SJSA1 (cell line): ENCODE data around the gene ZBED2. TPM values are rescaled to one million over a fixed set of nuclear protein-coding genes. Genes with fewer than 3 reads are reported as not detected.
A peak's percentile ranks its signal among the peaks of the same experiment; 100 is the strongest.
"Not testable (repeated sequence)": the region's sequence is repeated elsewhere in the genome, so short reads cannot be mapped to it uniquely, and the experiment has no call there.

Experiments
- DNase-seq, 2 experiments: peaks; one replicate each; pipeline ENCODE4 v3.0.0-alpha.2; 2015 to 2020; ENCODE audit warnings: low spot score in 2 of 2, low read depth in 1 of 2
- H3K27ac ChIP-seq: fragments of 250-450 bp; sonication (Bioruptor Pico); 2 replicates; pipeline ENCODE4 v1.5.1; 2020; ENCODE audit warnings: mild to moderate bottlenecking, moderate library complexity
- H3K27me3 ChIP-seq: fragments of 250-450 bp; sonication (Bioruptor Pico); replicated peaks from 2 replicates; pipeline ENCODE4 v1.5.1; 2020; ENCODE audit warnings: mild to moderate bottlenecking, moderate library complexity
- H3K36me3 ChIP-seq: fragments of 250-450 bp; sonication (Bioruptor Pico); 2 replicates; pipeline ENCODE4 v1.5.1; 2020; ENCODE audit warnings: mild to moderate bottlenecking
- H3K4me1 ChIP-seq: fragments of 250-450 bp; sonication (Bioruptor Pico); replicated peaks from 2 replicates; pipeline ENCODE4 v1.6.1; 2021; ENCODE audit warnings: mild to moderate bottlenecking
- H3K4me3 ChIP-seq: fragments of 250-450 bp; sonication (Bioruptor Pico); 2 replicates; pipeline ENCODE4 v1.5.1; 2020; ENCODE audit warnings: mild to moderate bottlenecking
- H3K9me3 ChIP-seq: fragments of 250-450 bp; sonication (Bioruptor Pico); replicated peaks from 2 replicates; pipeline ENCODE4 v1.5.1; 2020; ENCODE audit warnings: mild to moderate bottlenecking
- total RNA-seq: library from RNA; depleted of rRNA; stranded (reverse); fragments of >200 nt; shearing (Covaris generic); gene quantifications from 2 replicates; pipeline ENCODE4 v1.2.3, GENCODE V29; 2014

ZBED2 gene
- total RNA-seq, 1 experiment from 2014 or later: not detected

DNA sequence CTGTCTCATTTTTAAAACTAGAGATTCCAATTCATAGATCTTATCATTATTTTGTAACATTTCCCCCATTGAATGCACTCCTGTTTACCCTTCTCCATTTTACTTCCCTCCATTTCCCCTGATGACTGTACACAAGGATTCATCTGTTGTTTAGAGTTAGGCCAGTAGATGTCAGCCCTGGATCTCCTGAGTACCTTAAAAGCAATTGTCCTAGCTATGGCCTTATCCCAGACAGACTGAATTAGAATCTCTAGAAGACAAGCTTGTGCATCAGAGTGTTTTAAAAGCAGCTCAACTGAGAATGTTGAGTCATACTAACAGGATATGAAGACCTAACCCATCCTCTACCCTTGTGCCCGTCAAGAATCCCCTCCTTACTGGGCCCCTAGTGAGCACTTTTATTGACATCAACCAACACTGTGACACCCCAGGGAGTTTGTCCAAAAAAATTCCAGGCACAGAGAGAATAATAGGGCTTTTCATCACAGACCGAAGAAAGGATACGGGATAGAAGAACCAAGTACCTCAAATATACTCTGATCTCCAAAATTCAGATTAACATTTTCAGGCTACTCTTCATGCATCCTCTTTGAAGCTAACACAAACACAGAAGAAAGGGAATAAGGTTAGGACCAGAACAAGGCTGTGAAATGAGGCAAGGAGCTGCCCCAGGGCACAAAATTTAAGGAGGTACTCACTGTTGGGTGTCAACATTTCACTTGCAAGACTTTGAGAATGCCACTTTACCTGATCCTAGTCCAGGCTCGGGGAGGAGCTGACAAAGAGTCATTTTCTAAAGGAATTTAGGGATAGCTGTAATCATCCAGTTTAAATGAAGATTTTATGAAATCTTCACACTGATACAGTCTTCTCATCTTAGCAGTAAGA is 17.1 kb downstream of the ZBED2 start:
- DNase-seq: peak in 1 of 2 experiments; percentile 65
- H3K36me3 ChIP-seq: no peaks in the 10 kb centered on the region
- no peak overlapping the region for H3K4me3 ChIP-seq
- H3K9me3 ChIP-seq: no peaks in the 10 kb centered on the region
- no peak overlapping the region for H3K27ac ChIP-seq
- peaks cover 30% of the 10 kb centered on the region for H3K4me1 ChIP-seq
- no peaks in the 10 kb centered on the region for H3K27me3 ChIP-seq

DNA sequence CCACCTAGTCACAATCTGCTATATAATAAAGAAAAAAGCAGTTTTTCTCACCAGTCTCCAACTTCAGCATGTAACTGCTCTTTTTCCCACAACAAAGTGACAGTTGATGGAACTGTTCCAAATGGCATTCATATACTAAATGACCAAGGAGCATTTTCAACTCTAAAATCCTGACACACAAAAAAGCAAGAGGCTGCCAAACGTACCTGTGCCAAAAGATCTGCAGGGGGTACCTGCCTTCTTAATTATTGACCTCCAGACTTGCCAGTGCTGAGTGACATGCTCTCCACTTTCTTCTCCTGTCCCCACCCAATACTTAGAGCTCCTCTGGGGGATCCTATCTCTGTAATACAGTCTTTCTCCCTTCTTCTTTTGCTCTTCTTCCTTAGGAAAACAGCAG is 18.0 kb downstream of the ZBED2 start:
- H3K27ac ChIP-seq: no peak overlapping the region
- no peaks in the 10 kb centered on the region for H3K27me3 ChIP-seq
- H3K36me3 ChIP-seq: no peaks in the 10 kb centered on the region
- H3K4me3 ChIP-seq: no peak overlapping the region
- no peak for DNase-seq
- no peaks in the 10 kb centered on the region for H3K9me3 ChIP-seq
- H3K4me1 ChIP-seq: peaks cover 21% of the 10 kb centered on the region

GRCh38 chr3:111571907-111572460 is 23.2 kb downstream of the ZBED2 start:
- H3K36me3 ChIP-seq: no peaks in the 10 kb centered on the region
- no peak overlapping the region for H3K27ac ChIP-seq
- H3K4me1 ChIP-seq: no peaks in the 10 kb centered on the region
- H3K4me3 ChIP-seq: no peak overlapping the region
- no peaks in the 10 kb centered on the region for H3K27me3 ChIP-seq
- no peak for DNase-seq
- no peaks in the 10 kb centered on the region for H3K9me3 ChIP-seq

GRCh38 chr3:111571282-111571681 is 23.9 kb downstream of the ZBED2 start:
- H3K4me1 ChIP-seq: no peaks in the 10 kb centered on the region
- DNase-seq: no peak
- no peaks in the 10 kb centered on the region for H3K9me3 ChIP-seq
- no peak overlapping the region for H3K27ac ChIP-seq
- H3K27me3 ChIP-seq: no peaks in the 10 kb centered on the region
- H3K4me3 ChIP-seq: no peak overlapping the region
- H3K36me3 ChIP-seq: no peaks in the 10 kb centered on the region

DNA sequence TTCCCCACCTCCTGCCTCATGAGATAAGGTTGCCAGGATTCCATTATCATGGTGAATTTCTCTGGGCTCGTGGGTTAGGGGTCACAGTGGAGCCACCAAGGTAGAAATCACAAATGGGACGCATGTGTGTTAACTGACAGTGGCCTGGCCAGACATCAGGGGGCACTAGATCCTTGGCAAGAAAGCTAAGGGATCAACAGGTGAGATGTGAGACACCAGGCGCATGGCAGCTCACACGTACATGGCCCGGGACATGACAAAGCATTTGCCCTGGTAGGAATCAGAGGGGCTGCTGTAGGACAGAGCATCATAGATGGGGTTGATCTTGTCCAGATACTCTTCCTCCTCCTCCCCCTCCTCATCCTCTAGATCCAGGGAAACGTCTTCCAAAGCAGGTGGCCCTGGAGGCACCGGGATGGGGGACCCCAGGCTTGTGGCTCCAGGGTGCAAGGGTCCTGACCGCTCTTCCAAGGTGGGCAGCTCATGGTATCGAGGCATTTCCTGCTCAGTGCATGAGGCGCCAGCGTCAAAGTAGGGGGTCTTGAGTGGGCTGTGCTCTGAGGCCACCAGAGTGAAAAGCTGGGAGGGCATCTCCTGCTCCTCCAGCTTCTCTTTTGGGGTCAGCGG is 24.6 kb downstream of the ZBED2 start:
- Histone ChIP-seq H3K4me1 (no peaks in the 10 kb centered on the region), H3K9me3 (no peaks in the 10 kb centered on the region), H3K36me3 (no peaks in the 10 kb centered on the region), H3K4me3 (no peak overlapping the region), H3K27me3 (no peaks in the 10 kb centered on the region), H3K27ac (no peak overlapping the region)
- no peak for DNase-seq

DNA sequence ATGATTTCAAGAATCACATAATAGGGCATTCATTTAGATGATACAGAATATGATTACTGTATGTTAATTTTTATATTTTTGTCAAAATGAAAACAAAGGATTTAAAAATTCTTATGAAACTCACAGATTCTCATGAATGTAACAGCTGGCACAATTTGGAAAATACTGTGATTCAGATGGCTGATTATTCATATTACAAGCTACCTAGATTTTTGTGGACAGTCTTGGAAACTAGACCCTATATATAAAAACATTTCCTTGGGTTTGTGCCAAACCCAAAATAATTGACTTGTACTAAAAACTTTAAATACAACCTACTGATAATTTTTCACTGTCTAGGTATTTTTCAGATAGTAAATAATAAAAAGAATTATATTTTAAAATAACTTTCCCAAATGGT is 26.2 kb downstream of the ZBED2 start:
- Histone ChIP-seq H3K36me3 (no peaks in the 10 kb centered on the region), H3K9me3 (no peaks in the 10 kb centered on the region), H3K27me3 (peaks cover 7% of the 10 kb centered on the region; the same call in 1 of the 2 replicates), H3K27ac (no peak overlapping the region), H3K4me1 (no peaks in the 10 kb centered on the region), H3K4me3 (no peak overlapping the region)
- DNase-seq: no peak

- no peak for DNase-seq
- Histone ChIP-seq H3K36me3 (no peaks in the 10 kb centered on the region), H3K4me3 (no peak overlapping the region), H3K27me3 (peaks cover 7% of the 10 kb centered on the region; the same call in 1 of the 2 replicates), H3K27ac (no peak overlapping the region), H3K4me1 (no peaks in the 10 kb centered on the region), H3K9me3 (no peaks in the 10 kb centered on the region)
Observed at GRCh38 chr3:111568355-111568754, 26.8 kb downstream of the ZBED2 start.

- H3K27me3 ChIP-seq: peaks cover 7% of the 10 kb centered on the region; the same call in 1 of the 2 replicates
- H3K4me1 ChIP-seq: no peaks in the 10 kb centered on the region
- no peaks in the 10 kb centered on the region for H3K9me3 ChIP-seq
- no peak overlapping the region for H3K4me3 ChIP-seq
- H3K27ac ChIP-seq: no peak overlapping the region
- no peak for DNase-seq
- no peaks in the 10 kb centered on the region for H3K36me3 ChIP-seq
Observed at GRCh38 chr3:111566844-111567243, 28.3 kb downstream of the ZBED2 start.

GRCh38 chr3:111561902-111562301 is 33.2 kb downstream of the ZBED2 start:
- not testable (repeated sequence) for DNase-seq, H3K36me3 ChIP-seq, H3K4me3 ChIP-seq

DNA sequence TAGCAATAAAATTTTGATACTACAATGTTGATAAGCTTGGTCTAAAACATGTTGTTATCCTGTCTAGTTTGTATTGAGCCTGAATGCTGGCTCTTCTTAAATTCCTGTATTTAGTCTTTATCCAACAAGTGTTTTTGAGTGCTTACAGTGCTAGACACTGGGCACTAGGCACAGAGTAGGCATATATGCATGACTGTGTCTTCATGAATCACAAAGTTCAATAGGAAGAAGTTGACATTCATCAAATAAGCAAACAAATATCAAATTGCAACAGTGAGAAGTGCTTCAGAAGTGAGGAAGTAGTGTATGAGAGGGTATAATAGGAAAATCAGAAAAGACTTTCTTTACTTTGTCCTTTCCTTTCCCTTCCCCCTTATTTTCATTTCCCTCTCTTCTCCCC is 46.4 kb downstream of the ZBED2 start:
- H3K4me3 ChIP-seq: no peak overlapping the region
- H3K27me3 ChIP-seq: no peaks in the 10 kb centered on the region
- H3K27ac ChIP-seq: no peak overlapping the region
- no peaks in the 10 kb centered on the region for H3K36me3 ChIP-seq
- peaks cover 14% of the 10 kb centered on the region for H3K4me1 ChIP-seq
- no peak for DNase-seq
- no peaks in the 10 kb centered on the region for H3K9me3 ChIP-seq

More at GRCh38 chr3:111561902-111562301, 33.2 kb downstream of the ZBED2 start:
- H3K9me3 ChIP-seq, H3K27ac ChIP-seq, H3K4me1 ChIP-seq, H3K27me3 ChIP-seq: not testable (repeated sequence)

DNA sequence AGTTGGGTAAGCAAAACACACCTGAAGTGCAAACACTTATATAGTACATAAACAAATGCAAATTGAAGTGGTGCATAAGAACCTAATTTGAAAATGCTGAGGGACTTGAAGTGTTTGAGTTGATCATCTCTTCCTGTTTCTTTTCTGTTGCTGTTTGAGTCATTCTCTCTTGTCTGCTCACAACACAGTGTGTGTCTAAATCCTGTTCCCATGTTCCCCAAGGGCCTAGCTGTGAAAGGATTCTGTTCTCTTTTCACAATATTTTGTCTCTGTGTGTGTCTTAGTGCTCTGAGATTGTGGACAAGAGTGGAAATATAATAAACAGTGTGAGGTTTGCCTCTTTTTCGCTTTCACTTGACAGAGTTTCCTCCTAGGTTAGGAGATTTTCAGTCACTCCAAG is 47.1 kb downstream of the ZBED2 start:
- H3K27ac ChIP-seq: no peak overlapping the region
- no peaks in the 10 kb centered on the region for H3K27me3 ChIP-seq
- no peaks in the 10 kb centered on the region for H3K9me3 ChIP-seq
- H3K36me3 ChIP-seq: no peaks in the 10 kb centered on the region
- DNase-seq: no peak
- peaks cover 14% of the 10 kb centered on the region for H3K4me1 ChIP-seq
- H3K4me3 ChIP-seq: no peak overlapping the region

DNA sequence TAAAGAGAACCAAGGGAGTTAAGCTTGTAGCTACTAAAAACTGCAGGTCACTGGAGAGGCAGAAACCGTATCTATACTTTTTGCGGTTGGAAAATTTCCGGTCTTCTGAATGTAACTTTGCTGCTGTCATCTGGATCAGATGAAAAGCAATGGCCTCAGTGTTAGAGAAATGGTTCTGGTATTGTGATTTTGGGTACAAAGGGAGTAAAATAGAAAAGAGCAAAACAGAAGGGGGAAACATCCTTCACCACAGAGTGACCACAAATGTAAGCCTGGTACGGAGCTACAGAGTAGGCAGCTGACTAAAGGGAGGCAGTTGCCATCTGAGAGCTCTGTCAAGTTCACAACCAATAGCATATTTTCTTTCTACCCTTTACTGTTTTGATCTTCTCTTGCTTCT is 47.5 kb downstream of the ZBED2 start:
- Histone ChIP-seq H3K36me3 (no peaks in the 10 kb centered on the region), H3K4me1 (peaks cover 14% of the 10 kb centered on the region), H3K4me3 (no peak overlapping the region), H3K27me3 (no peaks in the 10 kb centered on the region), H3K9me3 (no peaks in the 10 kb centered on the region), H3K27ac (no peak overlapping the region)
- no peak for DNase-seq

- Histone ChIP-seq H3K27me3 (no peaks in the 10 kb centered on the region), H3K27ac (no peak overlapping the region), H3K9me3 (no peaks in the 10 kb centered on the region), H3K36me3 (no peaks in the 10 kb centered on the region), H3K4me1 (peaks cover 33% of the 10 kb centered on the region), H3K4me3 (no peak overlapping the region)
- no peak for DNase-seq
Observed at GRCh38 chr3:111545349-111545748, 49.8 kb downstream of the ZBED2 start.
